NOMO-1 treated with DMSO at 0.1 percent for 48 hours (cell line): ENCODE measurements around the gene GALNT11.
A peak's percentile ranks its signal among the peaks of the same experiment; 100 is the strongest.

Experiments
- DNase-seq: peaks from one replicate; lab custom pipeline; 2025; ENCODE audit not compliant: unreplicated experiment; lab: John Stamatoyannopoulos, UW

Gene GALNT11

DNA sequence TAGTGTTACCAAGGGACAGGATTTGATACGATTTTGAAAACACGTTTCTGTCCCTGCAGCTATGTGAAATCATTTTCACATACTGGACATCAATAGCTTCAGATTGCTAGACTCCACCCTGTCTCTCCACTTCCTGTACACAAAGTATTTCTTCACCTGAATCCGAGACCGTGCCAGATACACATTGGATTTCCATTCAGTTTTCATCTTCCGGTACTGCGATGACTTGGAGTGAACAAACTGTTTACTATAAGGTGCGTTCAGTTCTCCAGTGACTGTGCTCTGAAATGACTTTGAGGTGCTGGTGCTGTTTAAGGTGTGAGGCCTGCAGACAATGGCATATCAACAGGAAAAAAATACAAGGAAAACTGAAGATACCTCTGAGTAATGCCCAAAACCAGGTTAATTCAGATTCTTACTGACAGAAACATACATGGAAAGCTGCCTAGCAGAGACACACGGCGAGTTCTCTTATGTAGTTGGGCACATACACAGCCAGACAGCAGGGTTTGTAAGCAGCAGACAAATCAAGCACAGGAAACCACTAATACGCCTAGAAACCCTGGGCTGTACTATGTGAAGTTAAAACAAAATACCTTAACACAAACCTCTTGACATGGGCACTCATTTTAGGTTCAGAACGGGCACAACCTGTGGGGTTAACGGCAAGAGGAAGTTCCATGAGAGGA, 119.2 kb downstream of the GALNT11 start:
- DNase-seq, result no peak

- DNase-seq, result no peak
Observed at GRCh38 chr7:152145853-152146466, 120.5 kb downstream of the GALNT11 start.

DNA sequence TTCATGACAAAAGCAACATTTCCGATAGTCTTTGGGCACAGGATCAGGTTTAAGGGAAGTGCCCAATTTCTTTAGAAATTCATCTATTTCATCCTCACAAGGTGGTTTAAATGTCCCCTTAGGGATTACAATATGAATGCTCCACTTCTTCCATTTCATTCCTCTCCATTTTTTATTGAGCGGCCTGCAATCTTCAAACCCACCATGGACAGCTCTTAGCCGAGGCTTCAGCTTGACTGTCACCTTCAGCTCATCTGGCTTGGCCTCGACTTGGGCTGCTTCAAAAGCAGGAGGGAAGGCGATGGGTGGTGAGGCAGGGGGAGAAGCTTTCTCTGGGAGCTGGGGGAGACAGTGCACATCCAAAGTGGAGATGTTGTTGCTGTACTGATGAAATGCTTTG, 123.2 kb downstream of the GALNT11 start:
- no peak for DNase-seq

- no peak for DNase-seq
Observed at GRCh38 chr7:152149363-152149762, 123.9 kb downstream of the GALNT11 start.

- DNase-seq, result no peak
Observed at GRCh38 chr7:152152267-152152666, 126.8 kb downstream of the GALNT11 start.

DNA sequence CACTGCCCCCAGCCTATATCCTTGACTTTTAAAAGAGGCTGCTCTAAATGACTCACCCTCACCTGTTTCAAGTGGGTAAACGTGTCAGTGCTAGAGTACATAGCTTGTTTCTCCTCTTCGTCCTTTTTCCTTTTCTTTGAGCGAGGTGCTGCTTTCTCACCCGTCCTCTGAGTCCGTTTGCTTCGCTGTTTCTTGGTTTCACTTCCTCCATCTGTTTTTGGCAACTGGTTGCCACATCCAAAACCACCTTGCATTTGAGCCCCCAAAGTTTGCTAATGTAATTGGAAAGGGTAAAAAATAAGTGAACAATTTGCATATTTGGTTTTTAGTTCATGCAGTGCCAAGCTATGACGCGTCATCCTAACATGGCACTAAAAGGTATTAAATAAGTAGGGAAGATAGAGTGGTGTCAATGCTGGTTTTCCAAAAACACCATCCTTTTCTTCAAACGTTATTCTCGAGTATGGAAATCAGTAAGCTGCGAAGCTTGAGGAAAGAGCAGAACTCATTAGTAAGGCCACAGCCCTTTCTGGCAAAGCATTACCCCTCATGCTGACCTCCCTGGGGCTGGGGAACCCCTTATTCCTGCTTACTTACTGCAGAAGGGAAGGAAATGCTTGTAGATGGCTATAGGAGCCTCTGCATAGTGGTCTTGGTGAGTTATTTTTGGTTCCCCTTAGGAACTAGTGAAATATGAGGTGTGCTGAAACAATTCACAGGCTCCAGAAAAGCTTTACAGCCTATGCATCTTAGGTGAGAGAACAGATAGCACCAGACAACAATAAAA, 133.5 kb downstream of the GALNT11 start:
- peak; percentile 75 for DNase-seq

DNA sequence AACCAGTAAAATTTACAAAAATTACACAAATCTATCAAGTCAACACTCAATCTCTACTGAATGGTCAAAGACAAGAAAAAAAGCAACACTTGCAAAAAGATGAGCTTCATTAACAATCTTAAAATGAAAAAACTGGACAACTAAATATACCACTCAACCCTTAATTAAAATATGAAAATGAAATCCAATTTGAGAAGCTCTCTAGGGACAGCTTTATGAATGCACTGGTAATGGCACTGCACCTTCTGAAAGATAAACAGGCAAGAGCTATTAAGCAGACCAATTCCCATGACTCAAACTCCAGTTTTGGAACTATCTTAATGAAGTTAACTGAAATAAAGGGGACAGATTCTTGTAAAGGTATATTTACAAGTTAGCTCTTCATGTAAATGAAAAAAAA, 135.7 kb downstream of the GALNT11 start:
- no peak for DNase-seq

DNA sequence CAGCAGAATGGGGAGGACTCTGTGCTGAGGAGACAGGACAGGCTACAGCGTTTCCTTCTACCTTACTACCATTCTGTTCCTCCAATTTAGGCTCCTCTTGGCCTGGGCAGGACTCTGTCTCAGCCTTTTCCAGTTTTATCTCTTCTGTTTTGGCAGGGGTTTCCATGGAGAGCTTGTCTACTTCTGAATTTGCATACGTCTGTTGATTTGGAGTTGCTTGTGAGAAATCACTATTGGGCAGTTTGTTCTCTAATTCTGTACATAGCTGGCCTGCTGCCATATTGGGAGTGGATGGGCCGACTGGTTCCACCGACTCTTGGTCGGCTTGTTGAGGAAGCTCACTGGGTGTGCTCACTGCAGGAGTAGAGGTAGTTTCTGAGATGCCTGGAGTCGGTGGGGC, 136.8 kb downstream of the GALNT11 start:
- DNase-seq, result no peak
